ENCODE data around the gene GLYATL1.

GRCh38 chr11:58913685-58914084, 25.6 kb upstream of the GLYATL1 start:
- no peak for TF ChIP-seq GATA2 (IDR thresholded peaks at IDR 0.05; ENCODE audit: low read depth, low read length)
- no peak for TF ChIP-seq GATA3 (IDR thresholded peaks at IDR 0.05; ENCODE audit: low read depth, low read length)
